Stimulated activated CD4-positive, alpha-beta T cell treated with anti-CD3 and anti-CD28 coated beads, TNF-alpha, amount 100 ng/mL, for 4 hours (primary cell): ENCODE data around the gene MXRA8.

Experiments
- DNase-seq, 3 experiments: peaks; one replicate each; pipeline ENCODE4 v3.0.0-alpha.2; 2020; ENCODE audit warnings: low read depth in 3 of 3

MXRA8 gene

GRCh38 chr1:1366699-1367066 is 8.3 kb upstream of the MXRA8 start:
- DNase-seq = no peak

GRCh38 chr1:1365875-1366698 is 7.7 kb upstream of the MXRA8 start:
- no peak for DNase-seq

GRCh38 chr1:1364266-1364665 is 5.9 kb upstream of the MXRA8 start:
- no peak for DNase-seq

- DNase-seq = no peak
Measured at GRCh38 chr1:1361982-1362423, 3.6 kb upstream of the MXRA8 start.

GRCh38 chr1:1361233-1361981 is 3.1 kb upstream of the MXRA8 start:
- DNase-seq = no peak

- DNase-seq = no peak
Measured at GRCh38 chr1:1360506-1361169, 2.3 kb upstream of the MXRA8 start.

GRCh38 chr1:1359664-1360468 is 1.5 kb upstream of the MXRA8 start:
- no peak for DNase-seq

GRCh38 chr1:1359308-1359663 is 931 bp upstream of the MXRA8 start:
- DNase-seq = no peak

- no peak for DNase-seq
Measured at GRCh38 chr1:1357871-1358432, 403 bp downstream of the MXRA8 start.

GRCh38 chr1:1356796-1357401 is 1.5 kb downstream of the MXRA8 start:
- DNase-seq = no peak

- no peak for DNase-seq
Measured at GRCh38 chr1:1356166-1356795, 2.1 kb downstream of the MXRA8 start.

- no peak for DNase-seq
Measured at GRCh38 chr1:1355416-1355815, 2.9 kb downstream of the MXRA8 start.

- DNase-seq = no peak
Measured at GRCh38 chr1:1354271-1355247, 3.8 kb downstream of the MXRA8 start.

GRCh38 chr1:1353389-1354151 is 4.8 kb downstream of the MXRA8 start:
- DNase-seq = no peak

- DNase-seq = no peak
Measured at GRCh38 chr1:1352786-1353388, 5.5 kb downstream of the MXRA8 start.

- no peak for DNase-seq
Measured at GRCh38 chr1:1351511-1352427, 6.6 kb downstream of the MXRA8 start.
